ENCODE results near the gene SPRY1. TPM values are rescaled to one million over a fixed set of nuclear protein-coding genes. Genes with fewer than 3 reads are reported as not detected.

SPRY1 gene
- 100 to 1,000 TPM; 115 to 204 (median 148) TPM for polyA plus RNA-seq (ENCODE audit: insufficient read length in 10 of 10)
- long read RNA-seq, donor 1, transcript SPRY1-206 (2 exons, 849 nt), result major isoform, 29 of 65 reads
- long read RNA-seq, donor 1, transcript SPRY1-204 (2 exons, 1,012 nt), result minor isoform, 8 of 65 reads
- long read RNA-seq, donor 1, partial matches to known transcripts, result 0 of 65 reads
- long read RNA-seq, donor 1, other reads (novel, unspliced or antisense), result 24 of 65 reads
- long read RNA-seq, donor 2, transcript SPRY1-204 (2 exons, 1,012 nt), result minor isoform, 6 of 39 reads
- long read RNA-seq, donor 2, transcript SPRY1-206 (2 exons, 849 nt), result major isoform, 19 of 39 reads
- long read RNA-seq, donor 2, partial matches to known transcripts, result 0 of 39 reads
- long read RNA-seq, donor 2, other reads (novel, unspliced or antisense), result 9 of 39 reads
- long read RNA-seq, donor 3, result 0 reads
- long read RNA-seq, donor 4, transcript SPRY1-206 (2 exons, 849 nt), result major isoform, 14 of 54 reads
- long read RNA-seq, donor 4, partial matches to known transcripts, result 18 of 54 reads
- long read RNA-seq, donor 4, other reads (novel, unspliced or antisense), result 16 of 54 reads
- long read RNA-seq, donor 5, transcript SPRY1-206 (2 exons, 849 nt), result major isoform, 47 of 77 reads
- long read RNA-seq, donor 5, transcript SPRY1-204 (2 exons, 1,012 nt), result minor isoform, 5 of 77 reads
- long read RNA-seq, donor 5, partial matches to known transcripts, result 0 of 77 reads
- long read RNA-seq, donor 5, other reads (novel, unspliced or antisense), result 21 of 77 reads
- long read RNA-seq, donor 6, transcript SPRY1-206 (2 exons, 849 nt), result major isoform, 23 of 36 reads
- long read RNA-seq, donor 6, partial matches to known transcripts, result 0 of 36 reads
- long read RNA-seq, donor 6, other reads (novel, unspliced or antisense), result 10 of 36 reads
- long read RNA-seq, donor 7, transcript SPRY1-206 (2 exons, 849 nt), result major isoform, 36 of 56 reads
- long read RNA-seq, donor 7, partial matches to known transcripts, result 0 of 56 reads
- long read RNA-seq, donor 7, other reads (novel, unspliced or antisense), result 13 of 56 reads
- long read RNA-seq, donor 8, transcript SPRY1-206 (2 exons, 849 nt), result major isoform, 9 of 18 reads
- long read RNA-seq, donor 8, partial matches to known transcripts, result 0 of 18 reads
- long read RNA-seq, donor 8, other reads (novel, unspliced or antisense), result 5 of 18 reads
- long read RNA-seq, donor 9, transcript SPRY1-206 (2 exons, 849 nt), result major isoform, 5 of 13 reads
- long read RNA-seq, donor 9, partial matches to known transcripts, result 0 of 13 reads
- long read RNA-seq, donor 9, other reads (novel, unspliced or antisense), result 5 of 13 reads

GRCh38 chr4:123396307-123397143, at the start of gene SPRY1:
Gene SPRY1, plus strand, starts transcription at chr4:123396795. Its CDS starts 4,797 bp downstream, at chr4:123401592.
- peak; percentile 93 to 98 (median 95) for DNase-seq

- no peak for DNase-seq
Measured at GRCh38 chr4:123346951-123347350, 49.6 kb upstream of the SPRY1 start.

DNA sequence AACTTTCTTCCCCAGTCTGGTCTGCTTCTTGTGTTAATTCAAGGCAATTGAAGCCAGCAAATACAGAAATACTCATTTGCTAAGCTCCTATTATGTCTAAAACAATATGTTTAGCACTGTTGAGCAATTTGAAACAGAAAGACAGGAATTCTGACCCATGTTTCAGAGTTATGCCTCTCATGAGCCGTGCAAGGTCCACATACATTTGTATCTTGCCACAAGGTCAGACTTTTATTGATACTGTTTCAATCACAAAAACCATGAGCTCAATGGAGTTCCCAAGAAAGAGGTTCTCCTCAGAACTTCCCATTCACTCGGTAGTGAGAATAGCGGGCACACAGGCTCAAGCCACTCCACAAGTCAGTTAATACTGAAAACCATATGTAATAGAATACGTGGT, 47.6 kb upstream of the SPRY1 start:
- no peak for DNase-seq

- DNase-seq, result no peak
Measured at GRCh38 chr4:123349421-123350190, 47.0 kb upstream of the SPRY1 start.

- no peak for DNase-seq
Measured at GRCh38 chr4:123350191-123350544, 46.4 kb upstream of the SPRY1 start.

GRCh38 chr4:123350726-123351125, 45.9 kb upstream of the SPRY1 start:
- no peak for DNase-seq

- DNase-seq, result no peak
Measured at GRCh38 chr4:123351713-123352112, 44.9 kb upstream of the SPRY1 start.

- peak in 2 of 3 donors; percentile 30 to 56 for DNase-seq
Measured at GRCh38 chr4:123352240-123352945, 44.2 kb upstream of the SPRY1 start.

DNA sequence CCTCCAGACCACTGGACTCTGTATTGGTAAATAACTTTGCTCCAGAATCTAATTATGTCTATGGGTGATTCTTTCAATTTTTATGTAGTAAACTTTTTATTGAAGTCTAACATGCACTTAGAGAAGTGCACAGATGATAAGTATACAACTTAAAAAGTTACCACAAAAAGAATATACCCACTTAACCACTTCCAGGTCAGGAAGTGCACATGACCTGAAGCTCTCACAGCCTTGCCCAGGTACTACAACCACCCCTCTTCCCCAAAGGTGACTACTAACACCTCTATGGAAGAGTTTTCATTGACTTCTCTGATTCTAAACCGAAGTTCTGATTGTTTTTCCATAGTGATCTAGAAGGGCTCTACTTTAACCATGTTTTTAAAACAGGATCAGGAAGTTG, 43.6 kb upstream of the SPRY1 start:
- DNase-seq, result no peak

DNA sequence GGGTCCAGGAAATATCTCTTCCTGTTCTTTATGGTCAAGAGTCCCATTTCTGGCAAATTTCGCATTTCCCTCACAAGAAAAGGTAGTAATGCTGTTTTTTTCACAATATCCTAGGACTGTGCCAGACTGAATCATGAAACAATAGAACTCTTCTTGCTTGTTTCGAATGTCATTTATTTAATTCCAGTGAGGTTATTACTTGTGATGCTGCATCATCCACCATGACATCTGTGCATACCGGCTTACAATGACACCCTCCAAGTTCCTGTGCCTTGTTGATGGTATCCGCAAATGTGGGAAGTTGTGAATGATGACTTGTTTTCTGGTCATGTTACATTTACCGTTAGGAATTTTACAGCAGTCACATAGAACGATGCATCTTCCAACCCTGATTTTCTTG, 42.9 kb upstream of the SPRY1 start:
- no peak for DNase-seq

- DNase-seq, result no peak
Measured at GRCh38 chr4:123354701-123355100, 41.9 kb upstream of the SPRY1 start.

GRCh38 chr4:123356921-123357320, 39.7 kb upstream of the SPRY1 start:
- no peak for DNase-seq

DNA sequence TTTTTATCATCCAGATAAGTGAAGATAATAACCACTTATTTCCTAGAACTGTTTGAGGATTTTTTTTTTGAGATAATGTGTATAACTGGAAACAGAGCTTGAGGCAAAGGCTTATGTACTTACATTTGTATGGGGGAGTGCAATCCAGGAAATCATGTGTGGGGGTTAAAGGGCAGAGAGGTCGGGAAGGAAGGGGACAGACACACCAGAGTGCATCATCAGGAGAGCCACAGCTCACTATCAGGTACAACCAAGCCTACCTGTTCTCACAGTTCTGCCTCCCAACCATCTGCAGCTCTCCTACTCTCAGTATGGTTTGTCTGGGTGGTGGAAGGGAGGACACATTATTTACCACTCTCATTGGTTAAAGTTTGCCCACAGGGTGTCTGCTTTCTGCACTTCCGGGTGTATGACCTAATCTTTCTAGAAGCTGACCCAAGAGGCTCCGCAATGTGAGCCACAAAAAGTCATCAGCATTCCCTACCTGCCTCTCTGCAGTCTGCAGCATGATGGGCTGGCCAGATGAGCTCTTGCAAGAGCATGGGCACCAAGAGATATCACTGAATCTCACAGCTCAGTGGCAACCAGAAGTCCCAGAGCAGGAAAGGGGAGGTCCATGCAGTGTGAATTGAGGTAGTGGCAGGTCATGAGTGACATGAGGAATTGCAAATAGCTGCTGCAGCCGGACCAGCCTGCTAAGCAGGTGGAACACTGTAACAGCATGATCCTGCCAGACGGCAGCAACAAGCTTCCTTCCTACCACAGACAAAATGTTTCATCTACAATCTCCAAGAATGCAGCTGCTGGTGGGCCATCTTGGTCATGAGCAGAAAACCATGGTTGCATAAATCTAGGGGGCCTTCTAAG, 36.9 kb upstream of the SPRY1 start:
- no peak for DNase-seq

- DNase-seq, result peak; percentile 33 to 75 (median 59)
Measured at GRCh38 chr4:123361195-123361861, 35.3 kb upstream of the SPRY1 start.

DNA sequence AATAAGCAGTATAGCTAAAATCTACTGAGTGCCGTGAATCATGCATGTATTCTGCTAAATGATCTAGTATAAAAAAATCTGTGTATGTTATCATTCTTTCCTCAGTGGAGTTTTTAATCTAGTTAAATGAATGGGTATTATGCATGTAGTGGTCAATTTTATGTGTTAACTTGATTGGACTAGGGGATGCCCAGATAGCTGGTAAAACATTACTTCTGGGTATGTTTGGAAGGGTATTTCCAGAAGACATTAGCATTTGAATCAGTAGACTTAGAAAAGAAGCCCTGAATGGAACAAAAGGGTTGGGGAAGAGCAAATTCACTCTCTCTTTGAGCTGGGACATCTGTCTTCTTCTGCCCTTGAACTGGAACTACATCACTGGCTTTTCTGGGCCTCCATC, 34.5 kb upstream of the SPRY1 start:
- no peak for DNase-seq

GRCh38 chr4:123363729-123364128, 32.9 kb upstream of the SPRY1 start:
- no peak for DNase-seq

DNA sequence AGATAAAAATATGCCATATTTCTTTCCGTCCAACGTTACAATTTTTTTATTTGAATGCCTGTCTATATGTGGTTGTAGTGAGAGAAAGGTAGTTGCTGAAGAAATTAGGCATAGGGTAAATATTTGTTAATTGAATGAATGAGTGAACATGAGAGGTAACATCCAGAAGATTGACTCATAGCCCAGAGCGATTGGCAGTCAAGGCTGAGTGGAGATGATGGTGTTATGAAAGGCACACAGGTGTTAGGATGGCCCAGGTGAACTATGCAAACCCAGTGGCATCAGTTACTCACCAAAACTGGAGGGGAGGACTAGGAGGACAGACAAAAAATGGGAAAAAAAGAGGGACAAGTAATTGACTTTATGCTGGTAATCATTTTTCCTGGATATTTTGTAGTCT, 31.7 kb upstream of the SPRY1 start:
- no peak for DNase-seq

DNA sequence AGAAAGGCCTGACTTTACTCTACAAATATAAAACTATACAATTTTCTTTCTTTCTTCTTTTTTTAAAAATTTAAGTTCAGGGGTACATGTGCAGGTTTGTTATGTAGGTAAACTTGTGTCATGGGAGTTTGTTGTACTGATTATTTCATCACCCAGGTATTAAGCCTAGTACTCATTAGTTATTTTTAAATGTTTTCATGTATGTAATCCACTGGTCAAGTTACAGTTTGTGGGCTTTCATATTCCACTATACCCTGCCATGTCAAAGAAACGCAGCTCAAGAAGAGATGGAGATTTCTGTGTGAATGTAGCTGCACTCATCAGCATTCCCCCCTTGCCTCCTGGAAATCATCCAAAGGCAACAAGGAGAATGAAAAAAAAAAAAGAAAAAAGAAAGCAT, 31.2 kb upstream of the SPRY1 start:
- DNase-seq, result no peak
